AG04449 (cell line): Measurements from ENCODE around the gene MEG3.

Source experiments
- CTCF ChIA-PET: fragments of 350-600 bp; formaldehyde crosslinking; extraction: SDS; loops from one replicate; lab custom pipeline; 2021; ENCODE audit warnings: antibody characterized with exemption; lab: Yijun Ruan, JAX
- POLR2A ChIA-PET: fragments of 400-600, 350-600 bp; formaldehyde crosslinking; extraction: SDS; loops from one replicate; lab custom pipeline; 2020; ENCODE audit warnings: antibody characterized with exemption, inconsistent platforms; lab: Yijun Ruan, JAX
- DNase-seq: peaks from one replicate; pipeline ENCODE4 v3.0.0-alpha.2; 2010; ENCODE audit warnings: low read depth, low spot score
- H3K4me3 ChIP-seq: 2 replicates; pipeline ENCODE4 v1.5.1; 2011; ENCODE audit warnings: low read depth, mild to moderate bottlenecking, control low read depth, low read length
- CTCF ChIP-seq: IDR thresholded peaks from one replicate; pipeline ENCODE4 v1.5.1; 2011; ENCODE audit warnings: mild to moderate bottlenecking, moderate library complexity, low read length, control low read depth, inconsistent platforms; ENCODE audit not compliant: insufficient read depth; ENCODE audit errors: missing control alignments

The MEG3 gene

GRCh38 chr14:100825713-100826331 lies at the start of gene MEG3:
MEG3 (plus strand) TSS chr14:100826118.
- CTCF ChIA-PET: interaction anchor here (1.5 kb wide), 1 partner anchor 163 kb away, joined by 5 read pairs; no protein-coding TSS in a partner anchor
- DNase-seq: peak; percentile 28
- no peak for TF ChIP-seq CTCF
- H3K4me3 ChIP-seq: peak within 1 kb of the TSS; percentile 84
- POLR2A ChIA-PET: interaction anchor here (0.6 to 2.0 kb wide), 15 partner anchors 8 to 443 kb away, joined by 3 to 13 read pairs (median 3); no protein-coding TSS in a partner anchor

DNA sequence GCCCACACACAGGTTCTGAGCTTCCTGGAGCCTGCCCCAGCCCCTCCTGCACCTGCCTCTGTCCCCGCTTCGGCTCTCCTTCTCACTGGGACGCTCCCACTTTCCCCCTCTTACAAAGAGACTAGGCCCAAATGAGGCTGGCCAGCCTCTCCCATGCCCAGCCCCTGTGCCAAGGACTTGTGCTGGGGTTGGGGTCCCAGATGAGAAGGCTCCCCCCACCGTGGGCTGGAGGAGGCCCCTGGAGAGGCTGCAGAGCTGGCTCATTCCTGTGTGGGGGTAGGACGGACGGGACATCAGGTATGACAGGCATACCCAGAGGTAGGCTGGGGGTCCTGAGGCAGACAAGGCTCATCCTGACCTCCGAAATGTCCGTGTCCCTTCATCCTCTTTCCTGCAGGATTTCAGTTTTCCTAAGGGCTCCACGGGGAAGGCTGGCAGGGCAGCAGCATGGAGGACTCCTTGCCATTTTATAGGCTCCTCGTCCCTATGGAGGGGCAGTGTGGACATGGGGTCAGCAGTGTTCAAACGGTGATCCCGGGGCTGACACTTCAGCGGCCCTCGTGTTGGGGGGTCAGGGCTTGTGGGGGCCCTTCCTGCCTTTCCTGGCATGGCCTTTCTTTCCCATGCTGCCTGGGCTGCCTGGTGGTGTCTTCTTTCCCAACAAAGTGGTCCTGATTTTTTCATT lies 49.1 kb upstream of the MEG3 start:
- no peak for TF ChIP-seq CTCF
- no peak overlapping the region for H3K4me3 ChIP-seq
- no peak for DNase-seq
- ChIA-PET CTCF (interaction anchor here (1.0 kb wide), 1 partner anchor 66 kb away, joined by 3 read pairs; no protein-coding TSS in a partner anchor), POLR2A (no interaction called here)

DNA sequence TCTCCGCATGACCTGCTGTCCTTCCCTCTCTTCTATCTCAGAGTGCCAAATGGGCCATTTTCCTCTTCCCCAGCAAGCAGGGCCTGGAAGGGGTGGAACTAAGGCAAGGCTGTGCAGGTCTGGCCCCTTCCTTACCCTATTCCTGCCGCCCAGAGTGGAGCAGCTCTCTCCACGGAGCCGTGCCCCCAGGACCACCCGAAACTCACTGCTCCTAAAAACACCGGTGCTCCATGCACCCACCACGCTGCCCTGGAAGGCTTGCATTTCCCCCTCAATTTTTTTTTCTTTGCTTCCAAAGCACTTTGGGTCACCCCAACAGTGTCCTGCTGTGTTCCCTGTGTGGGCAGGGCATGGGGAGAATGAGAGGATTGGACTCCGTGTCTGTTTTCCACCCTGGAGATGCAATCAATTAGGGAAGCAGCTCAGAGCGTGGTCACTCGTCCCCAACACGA lies 48.5 kb upstream of the MEG3 start:
- TF ChIP-seq CTCF: no peak
- H3K4me3 ChIP-seq: no peak overlapping the region
- no peak for DNase-seq
- ChIA-PET CTCF (interaction anchor here (1.0 kb wide), 1 partner anchor 67 kb away, joined by 3 read pairs; no protein-coding TSS in a partner anchor), POLR2A (no interaction called here)

GRCh38 chr14:100777818-100778525 lies 47.9 kb upstream of the MEG3 start:
- CTCF ChIA-PET: interaction anchor here (1.0 kb wide), 1 partner anchor 68 kb away, joined by 3 read pairs; no protein-coding TSS in a partner anchor
- POLR2A ChIA-PET: no interaction called here
- no peak for TF ChIP-seq CTCF
- no peak for DNase-seq
- H3K4me3 ChIP-seq: no peak overlapping the region

GRCh38 chr14:100778526-100778882 lies 47.4 kb upstream of the MEG3 start:
- CTCF ChIA-PET: no interaction called here
- H3K4me3 ChIP-seq: no peak overlapping the region
- no peak for TF ChIP-seq CTCF

More at GRCh38 chr14:100778526-100778882, 47.4 kb upstream of the MEG3 start:
- no peak for DNase-seq
- POLR2A ChIA-PET: no interaction called here
